GOT3 (cell line): ENCODE measurements around the gene DUSP19.
A peak's percentile ranks its signal among the peaks of the same experiment; 100 is the strongest.
"Not testable (repeated sequence)": the region's sequence is repeated elsewhere in the genome, so short reads cannot be mapped to it uniquely, and the experiment has no call there.

Experiments
- DNase-seq: peaks from one replicate; lab custom pipeline; 2025; ENCODE audit warnings: mixed read lengths; lab: John Stamatoyannopoulos, UW

DUSP19 gene, protein sequence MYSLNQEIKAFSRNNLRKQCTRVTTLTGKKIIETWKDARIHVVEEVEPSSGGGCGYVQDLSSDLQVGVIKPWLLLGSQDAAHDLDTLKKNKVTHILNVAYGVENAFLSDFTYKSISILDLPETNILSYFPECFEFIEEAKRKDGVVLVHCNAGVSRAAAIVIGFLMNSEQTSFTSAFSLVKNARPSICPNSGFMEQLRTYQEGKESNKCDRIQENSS

DNA sequence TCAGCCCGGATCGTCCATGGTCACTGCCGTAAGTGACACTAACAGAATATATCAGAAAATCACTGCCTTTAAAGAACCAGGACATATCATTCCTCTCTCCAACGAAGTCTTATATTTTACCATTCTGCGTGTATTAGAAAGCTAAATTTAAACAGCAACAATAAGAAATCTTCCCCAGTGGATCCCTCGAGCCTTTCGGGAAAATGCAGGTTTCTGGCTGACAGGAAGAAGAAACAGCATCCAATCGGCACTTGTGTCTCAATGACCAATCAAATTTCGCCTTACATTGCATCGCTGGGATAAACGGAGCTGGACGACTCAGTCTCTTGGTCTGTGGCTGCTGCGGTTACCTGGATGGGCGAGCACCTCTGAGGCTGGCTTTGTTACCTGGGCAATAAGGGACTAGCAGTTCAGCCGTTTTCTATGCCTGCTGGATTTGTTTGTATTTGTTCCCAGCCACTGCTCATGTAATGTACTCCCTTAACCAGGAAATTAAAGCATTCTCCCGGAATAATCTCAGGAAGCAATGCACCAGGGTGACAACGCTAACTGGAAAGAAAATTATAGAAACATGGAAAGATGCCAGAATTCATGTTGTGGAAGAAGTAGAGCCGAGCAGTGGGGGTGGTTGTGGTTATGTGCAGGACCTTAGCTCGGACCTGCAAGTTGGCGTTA is at the start of gene DUSP19:
Gene DUSP19, plus strand, starts transcription at position 284 of the 675 bp plus-strand sequence. Its CDS starts 187 bp downstream, at position 471.
- peak; percentile 23 for DNase-seq

DNA sequence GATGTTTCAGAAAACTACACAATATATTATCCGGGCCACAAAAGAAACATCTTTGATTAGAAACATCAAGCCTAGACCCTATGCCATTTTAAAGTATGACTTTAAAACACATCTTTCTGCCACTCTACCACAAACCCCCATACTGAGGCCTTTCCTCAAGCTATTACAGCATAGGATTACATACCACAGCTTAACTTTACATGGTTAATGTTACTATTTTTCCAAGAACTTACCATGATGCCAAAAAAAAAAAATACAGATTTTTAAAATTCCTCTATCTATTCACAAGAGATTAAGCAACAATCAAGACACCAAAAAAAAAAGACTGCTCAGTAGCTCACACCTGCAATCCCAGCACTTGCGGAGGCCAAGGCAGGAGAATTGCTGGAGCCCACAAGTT is 49.3 kb upstream of the DUSP19 start:
- no peak for DNase-seq

DNA sequence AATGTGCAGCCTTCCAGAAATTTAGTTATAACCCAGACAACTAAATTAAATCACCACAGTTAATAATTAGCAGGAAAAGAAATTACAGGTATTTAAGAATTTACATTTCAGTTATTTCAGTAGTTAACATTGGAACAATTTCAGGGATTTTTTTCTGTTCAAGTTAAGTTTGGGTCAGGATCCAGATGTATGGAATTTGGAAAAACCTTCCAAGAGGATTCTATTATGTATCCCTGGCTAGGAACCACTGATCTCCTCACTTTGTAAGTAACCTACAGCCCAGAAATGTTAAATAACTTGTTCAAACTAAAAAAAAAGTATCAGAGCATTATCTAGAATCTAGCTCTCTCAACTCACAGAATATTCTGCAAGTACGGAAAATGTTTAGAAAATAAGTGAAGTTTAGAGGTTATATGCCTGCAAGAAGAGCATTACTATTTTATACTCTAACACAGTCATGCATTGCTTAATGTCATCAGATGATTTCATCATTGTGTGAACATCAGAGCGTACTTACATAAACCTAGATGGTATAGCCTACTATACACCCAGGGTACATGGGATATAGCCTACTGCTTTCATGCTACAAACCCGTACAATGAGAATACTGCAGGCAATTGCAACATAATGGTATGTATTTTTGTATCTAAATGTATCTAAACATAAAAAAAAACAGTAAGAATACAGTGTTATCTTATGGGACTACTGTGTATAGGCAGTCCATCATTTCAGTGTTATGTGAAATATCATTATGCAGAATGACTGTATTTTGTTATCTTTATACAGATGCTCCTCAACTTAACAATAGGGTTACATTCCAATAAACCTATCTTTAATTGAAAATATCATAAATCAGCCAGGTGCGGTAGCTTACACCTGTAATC is 46.4 kb upstream of the DUSP19 start:
- no peak for DNase-seq

DNA sequence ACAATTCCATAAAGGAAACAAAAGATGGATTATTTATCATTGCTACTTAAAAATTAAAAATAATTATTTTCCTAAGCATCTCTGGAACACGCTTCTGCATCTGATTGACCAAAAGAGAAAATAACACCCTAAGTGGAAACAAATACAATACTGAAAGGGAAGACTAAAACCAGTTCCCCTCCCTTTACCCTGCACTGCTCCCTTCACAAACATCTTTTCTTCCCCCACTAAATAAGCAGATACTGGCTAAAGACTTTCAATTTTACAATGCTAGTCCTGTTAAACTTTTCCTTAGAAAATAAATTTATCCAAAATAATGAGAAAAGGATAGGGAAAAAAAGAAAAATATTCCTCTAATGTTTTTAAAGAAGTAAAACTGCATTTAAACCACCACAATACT is 44.6 kb upstream of the DUSP19 start:
- no peak for DNase-seq

DNA sequence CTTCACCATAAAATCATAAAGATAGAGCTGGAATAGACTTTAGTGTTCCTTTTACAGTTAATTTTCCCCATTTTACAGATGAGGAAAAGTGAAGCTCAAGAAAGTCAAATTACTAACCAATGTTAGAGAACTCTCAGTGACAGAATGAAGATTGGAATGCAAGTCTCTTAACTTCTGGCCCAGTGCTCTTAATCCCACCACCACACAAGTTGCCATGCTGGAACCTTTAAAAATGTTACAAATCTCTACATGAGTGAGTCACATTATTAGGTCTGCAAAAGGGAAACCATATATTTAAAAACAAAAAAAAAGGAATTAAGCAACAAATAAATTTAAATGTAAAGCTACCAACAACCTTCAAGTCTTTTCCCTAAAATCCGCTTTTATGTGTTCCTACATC is 43.7 kb upstream of the DUSP19 start:
- no peak for DNase-seq

DNA sequence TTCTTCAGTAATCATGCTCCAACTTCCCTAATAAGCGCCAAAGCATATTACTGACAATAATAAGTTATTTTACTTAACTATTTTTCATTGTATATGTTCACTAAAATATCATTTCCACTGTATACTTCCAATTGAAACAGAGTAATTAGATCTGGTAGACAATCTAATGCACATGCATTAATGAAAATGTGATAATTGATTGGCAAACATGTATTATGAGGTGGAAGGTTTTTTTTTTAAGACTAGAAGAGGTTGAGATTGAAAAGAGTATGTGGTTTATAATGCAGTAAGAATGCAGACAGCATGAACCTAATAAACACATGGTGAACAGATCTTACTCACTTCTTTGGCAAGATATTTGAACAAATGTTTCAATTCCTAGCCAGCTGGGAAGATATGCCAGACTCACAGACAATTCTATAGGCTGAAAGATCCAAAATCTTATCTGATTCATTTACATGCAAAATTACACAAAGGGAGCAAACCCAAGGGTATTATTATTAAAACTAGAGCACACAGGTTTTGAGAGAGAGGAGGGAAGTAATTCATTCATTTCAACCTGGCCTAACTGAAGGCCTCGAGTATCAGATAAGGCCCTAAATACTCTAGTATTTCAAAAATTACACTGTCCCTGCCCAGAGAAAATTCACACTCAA is 43.1 kb upstream of the DUSP19 start:
- DNase-seq: no peak

DNA sequence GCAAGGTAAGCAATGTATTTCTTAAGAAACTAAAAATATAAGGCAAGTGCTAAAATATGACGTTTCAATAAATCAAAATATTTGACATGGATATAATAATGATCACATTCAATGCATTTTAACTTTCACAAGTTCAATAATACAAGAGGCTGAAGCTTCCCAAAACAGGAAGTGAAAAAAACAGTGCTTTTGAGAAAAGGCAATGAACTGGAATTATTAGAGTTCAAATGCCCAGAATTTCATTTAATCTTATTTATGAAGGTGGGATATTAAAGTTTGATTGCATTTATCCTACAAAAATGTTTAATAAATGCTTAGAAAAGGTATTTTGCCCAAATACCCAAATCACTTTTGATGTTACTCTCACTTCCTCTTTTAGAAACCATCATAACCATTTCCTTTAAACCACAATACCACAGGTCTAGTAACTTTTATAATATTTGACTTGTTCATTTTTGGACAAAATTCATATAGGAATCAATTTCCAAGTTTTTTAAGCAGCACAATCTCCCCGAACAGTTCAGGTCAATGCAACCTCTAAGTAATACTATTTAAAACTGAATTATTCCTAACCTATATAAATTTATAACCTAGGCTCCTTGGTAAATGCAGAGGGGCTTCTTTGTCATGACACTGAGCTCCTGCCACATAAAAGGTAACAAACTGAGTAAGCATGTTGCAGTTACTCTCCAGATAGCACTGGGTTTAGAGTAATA is 42.4 kb upstream of the DUSP19 start:
- no peak for DNase-seq

DNA sequence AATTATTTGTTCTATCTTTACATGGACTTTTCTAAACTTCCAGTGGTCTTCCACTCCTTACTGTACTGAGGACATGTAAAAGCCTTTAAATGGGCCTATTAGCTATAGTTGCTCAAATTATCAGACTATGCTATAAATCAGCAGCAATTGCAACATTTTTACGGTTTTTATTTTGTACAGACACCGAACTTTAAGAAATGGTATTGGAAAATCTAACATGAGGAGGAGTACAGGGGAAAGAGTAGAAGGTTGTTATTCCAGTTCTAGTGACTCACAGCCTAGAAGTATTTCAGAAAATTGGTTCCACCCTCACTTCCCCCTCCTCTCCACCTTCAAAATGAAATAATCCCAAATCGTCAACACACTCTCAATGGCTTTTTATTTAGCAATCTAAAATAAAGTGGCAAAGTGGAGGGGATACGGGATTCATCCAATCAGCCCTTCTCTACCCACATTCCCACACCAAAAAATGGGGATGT is 41.4 kb upstream of the DUSP19 start:
- DNase-seq: no peak

DNA sequence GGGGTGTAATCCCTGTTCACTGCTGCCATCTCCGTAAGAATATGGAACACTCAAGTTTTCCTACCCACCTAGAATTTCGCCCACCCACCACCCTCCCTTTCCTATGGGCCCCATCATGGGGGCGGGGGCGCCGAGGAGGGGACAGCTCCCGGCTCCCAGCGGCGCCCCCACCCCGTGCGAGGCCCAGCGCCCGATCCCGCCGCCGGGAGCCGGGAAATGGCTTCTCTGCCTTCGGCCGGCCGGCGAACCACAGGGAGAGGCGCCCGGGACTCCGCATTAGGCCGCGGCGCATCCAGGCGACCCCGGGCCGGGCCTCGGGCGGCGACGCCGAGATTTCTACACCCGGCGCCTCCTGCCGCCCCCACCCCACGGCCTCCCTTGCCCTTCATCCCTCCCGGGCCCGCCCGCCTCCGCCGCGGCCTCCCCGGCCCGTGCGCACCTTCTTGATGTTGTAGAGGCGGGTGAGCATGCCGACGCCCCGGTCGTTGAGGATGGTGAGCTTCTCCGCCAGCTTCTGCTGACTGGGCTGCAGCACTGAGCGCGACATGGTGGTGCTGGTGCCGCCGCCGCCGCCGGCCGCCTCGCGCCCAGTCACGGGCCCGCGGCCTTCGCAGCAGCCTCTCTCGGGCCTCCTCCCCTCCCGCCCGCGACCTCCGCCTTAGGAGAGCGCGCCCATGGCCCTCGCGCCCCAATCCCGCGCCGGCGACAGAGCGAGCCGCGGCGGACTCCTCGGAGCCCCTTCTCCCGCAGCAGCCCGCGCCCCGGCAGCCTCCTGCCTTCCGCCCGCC is 40.8 kb upstream of the DUSP19 start:
- DNase-seq: peak; percentile 40

DNA sequence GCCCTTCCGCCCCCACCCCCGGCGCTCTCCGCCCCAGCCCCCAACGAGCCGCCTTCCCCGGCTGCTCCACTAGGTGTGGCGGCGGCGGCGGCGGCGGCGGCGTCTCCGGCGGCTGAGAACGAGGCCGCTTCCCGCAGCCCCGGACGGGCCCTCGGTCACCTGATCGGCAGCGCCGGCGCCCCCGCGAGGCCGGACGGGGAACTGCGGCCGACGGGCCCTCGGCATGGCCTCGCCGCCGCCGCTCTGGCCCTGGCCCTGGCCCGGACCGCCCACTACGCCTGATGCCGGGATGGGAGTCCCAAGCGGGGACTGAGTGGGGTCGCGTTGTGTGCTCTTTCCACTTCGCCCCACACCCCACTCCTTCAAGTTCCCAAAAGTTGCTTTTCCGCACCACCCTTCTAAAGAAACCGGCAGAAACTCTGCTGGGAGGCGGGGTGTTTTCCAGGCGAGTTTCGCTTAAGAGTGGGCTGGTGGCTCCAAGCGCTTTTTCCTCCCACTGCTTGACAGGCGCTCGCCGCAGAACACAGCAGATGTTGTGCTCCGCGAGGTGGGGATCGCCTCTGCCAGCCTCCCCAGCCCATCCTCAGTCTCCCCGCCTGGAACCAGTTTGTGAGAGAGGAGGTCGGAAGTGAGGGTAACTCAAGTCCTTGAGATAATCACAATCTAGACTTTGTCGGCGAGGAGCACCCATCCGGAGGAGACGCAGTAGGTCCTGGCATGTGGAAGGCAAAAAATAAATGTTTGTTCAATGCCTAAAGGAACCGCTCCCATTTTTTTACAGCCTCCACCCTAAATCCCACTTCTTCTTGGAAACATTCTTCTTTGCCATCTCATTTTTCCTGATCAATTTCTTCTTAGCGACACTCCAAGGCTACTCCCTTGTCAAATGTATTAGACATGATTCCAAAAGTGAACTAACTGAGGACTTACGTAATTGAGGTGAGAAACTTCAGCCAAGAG is 39.9 kb upstream of the DUSP19 start, which contains the start of gene NCKAP1:
Gene NCKAP1, minus strand, starts transcription at position 117 of the 960 bp plus-strand sequence. CDS start 358 bp downstream, outside the sequence.
- DNase-seq: peak; percentile 82

DNA sequence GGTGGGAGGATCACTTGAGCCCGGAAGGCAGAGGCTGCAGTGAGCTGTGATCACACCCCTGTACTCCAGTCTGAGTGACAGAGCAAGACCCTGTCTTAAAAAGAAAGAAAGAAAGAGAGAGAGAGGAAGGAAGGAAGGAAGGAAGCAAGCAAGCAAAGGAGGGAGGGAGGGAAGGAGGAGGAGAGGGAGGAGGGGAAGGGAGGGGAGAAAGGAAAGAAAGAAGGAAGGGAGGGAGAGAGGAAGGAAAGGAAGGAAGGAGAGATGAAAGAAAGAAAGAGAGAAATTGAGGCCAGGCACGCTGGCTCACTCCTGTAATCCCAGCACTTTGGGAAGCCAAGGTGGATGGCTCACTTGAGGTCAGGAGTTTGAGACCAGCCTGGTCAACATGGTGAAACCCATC is 37.9 kb upstream of the DUSP19 start:
- no peak for DNase-seq

DNA sequence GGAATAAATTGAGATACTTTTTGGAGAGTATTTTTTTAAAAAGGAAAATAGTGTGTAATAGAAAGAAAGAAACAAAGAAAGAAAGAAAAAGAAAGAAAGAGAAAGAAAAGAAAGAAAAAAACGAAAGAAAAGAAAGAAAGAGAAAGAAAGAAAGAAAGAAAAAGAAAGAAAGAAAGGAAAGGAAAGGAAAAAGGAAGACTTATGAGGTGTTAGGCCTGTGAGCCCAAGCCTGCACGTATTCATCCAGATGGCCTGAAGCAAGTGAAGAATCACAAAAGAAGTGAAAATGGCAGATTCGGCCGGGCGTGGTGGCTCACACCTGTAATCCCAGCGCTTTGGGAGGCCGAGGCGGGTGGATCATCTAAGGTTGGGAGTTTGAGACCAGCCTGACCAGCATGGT is 35.0 kb upstream of the DUSP19 start:
- DNase-seq: not testable (repeated sequence)

DNA sequence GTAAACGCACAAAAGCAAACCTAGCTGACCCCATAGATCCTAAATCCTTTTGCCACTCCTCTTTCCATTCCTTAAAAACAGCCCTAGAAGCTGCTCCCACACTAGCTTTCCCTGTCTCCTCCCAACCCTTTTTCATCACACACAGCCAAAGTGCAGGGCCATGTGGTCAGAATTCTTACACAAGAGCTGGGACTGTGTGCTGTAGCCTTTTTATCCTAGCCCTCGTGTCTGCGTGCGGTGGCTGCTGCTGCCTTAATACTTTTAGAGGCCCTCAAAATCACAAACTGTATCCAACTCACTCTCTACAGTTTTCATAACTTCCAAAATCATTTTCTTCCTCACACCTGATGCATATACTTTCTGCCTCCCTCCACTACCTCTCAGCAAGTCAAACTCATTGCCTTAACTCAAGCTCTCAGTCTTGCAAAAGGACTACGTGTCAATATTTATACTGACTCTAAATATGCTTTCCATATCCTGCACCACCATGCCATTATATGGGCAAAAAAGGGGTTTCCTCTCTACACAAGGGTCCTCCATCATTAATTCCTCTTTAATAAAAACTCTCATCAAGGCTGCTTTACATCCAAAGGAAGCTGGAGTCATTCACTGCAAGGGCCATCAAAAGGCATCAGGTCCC is 30.9 kb upstream of the DUSP19 start:
- not testable (repeated sequence) for DNase-seq

DNA sequence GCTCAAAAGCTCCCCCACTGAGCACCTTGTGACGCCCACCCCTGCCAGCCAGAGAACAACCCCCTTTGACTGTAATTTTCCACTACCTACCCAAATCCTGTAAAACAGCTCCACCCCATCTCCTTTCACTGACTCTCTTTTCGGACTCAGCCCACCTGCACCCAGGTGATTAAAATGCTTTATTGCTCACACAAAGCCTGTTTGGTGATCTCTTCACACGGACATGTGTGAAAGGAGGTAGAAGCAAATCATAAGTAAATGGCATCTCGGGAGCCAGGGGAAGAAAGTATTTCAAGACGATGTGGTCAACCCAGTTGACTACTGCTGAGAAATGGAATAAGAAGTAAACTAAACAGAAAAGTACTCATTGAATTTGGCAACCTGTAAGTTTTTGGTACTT is 29.1 kb upstream of the DUSP19 start:
- no peak for DNase-seq

DNA sequence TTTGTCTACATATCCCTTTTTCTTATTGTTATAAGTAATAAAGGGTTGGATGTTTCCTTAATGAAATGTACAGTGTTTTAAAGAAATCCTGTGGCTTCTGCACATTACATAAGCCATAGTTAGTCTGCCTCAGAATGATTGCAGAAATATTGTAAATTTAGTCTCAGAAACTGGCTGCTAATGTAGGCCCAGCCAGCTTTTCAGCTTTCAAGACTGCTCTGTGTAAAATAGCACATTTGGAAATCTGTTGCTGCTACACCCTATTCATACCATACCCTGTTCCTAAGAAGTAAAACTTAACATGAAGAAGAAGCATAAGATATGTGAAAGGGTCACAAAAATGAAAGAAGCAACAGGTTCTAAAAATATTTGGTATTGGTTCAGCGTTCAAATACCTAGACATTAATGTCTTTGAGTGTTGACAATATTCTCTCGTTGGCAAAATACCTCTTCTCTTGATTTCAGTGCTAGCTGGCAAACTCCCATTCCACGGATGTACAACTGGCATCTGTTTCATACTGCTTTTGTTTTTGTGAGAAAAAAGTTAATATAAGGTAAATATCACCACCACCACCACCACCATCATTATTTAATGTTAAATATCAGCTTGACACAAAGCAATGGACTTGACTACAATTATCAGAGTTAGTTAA is 21.1 kb upstream of the DUSP19 start:
- DNase-seq: no peak

DNA sequence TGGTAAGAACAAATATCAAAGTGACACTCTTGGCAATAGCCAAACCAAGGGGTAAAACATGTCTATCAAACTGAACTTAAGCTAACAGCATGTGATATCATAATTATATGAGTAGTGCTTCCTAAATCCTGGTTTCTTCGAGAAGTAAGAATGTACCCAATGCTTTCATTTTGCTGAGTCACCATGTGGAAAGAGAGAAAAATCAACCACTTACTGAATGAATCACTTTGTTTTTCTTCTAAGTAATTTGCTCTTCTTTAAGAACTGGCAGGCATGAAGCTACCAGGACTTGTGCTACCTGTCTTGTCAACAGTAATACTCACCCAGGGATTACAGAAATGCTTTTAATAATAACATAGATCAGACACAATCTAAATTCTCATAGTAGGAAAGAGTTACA is 19.0 kb upstream of the DUSP19 start:
- DNase-seq: no peak

DNA sequence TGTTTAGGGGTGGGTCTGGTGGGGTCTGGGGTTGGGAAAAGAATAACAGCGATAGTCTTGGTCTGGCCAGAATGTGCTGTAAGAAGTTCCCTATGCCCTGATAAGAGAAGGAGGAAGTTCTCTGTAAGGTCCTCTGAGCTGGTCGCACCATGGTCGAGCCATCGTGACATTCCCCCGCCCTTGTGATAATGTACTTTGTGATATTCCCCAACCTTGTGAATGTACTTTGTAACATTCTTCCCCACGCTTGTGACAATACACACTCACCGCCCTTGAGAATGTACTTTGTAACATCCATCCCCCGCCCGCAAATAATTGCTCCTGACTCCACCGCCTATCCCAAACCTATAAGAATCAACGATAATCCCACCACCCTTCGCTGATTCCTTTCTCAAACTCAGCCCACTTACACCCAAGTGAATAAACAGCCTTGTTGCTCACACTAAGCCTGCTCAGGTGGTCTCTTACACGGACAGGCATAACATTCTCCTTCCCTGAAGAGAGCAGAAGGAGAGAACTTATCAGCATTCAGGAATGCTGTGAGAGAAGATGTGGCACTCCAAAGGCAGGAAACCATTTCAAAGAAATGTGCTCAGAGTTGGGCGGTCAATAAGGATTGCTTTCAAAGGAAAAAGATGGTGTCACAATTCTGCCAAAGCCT is 17.8 kb upstream of the DUSP19 start:
- DNase-seq: no peak

DNA sequence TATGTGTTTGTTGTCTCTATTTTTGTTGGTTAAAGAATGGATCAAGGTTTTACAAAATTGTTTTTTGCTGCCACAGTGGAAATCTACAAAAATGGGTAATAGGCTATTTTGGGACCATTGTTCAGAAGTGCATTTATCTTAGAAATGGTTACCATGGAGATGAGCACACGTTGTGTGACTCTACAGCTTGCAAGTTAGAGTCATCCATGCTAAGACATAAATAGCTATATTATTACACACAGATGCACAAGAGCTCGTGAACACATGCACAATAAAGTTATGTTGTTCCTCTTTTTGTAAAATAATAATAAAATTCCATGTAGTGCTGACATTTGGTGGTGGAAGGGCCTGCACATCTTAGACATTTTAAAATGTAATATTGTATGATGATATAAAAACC is 15.5 kb upstream of the DUSP19 start:
- no peak for DNase-seq
